GM18505 (cell line): ENCODE measurements around the gene PPP2R3B.

Experiments
- ATAC-seq: cut with Tn5 transposase; IDR thresholded peaks from one replicate; pipeline ENCODE4 v1.9.1; 2021; ENCODE audit not compliant: unreplicated experiment
- POLR2A ChIP-seq: IDR thresholded peaks from 4 replicates; pipeline ENCODE4 v1.6.1; 2011; ENCODE audit warnings: borderline replicate concordance; ENCODE audit not compliant: insufficient read depth, insufficient read length; ENCODE audit errors: extremely low read depth

PPP2R3B gene

DNA sequence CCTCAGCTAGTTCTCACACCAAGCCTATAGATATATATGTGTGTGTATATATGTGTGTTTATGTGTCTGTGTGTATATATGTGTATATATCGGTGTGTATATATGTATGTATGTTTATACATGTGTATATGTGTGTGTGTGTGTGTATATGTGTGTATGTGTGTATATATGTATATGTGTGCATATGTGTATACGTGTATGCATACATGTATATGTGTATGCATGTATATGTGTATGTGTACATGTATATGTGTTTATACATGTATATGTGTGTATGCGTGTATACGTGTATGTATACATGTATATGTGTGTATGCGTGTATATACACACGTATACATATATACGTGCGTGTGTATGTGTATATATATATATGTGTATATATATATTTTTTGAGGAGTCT, 86.4 kb downstream of the PPP2R3B start:
- no peak for TF ChIP-seq POLR2A
- ATAC-seq = no peak

DNA sequence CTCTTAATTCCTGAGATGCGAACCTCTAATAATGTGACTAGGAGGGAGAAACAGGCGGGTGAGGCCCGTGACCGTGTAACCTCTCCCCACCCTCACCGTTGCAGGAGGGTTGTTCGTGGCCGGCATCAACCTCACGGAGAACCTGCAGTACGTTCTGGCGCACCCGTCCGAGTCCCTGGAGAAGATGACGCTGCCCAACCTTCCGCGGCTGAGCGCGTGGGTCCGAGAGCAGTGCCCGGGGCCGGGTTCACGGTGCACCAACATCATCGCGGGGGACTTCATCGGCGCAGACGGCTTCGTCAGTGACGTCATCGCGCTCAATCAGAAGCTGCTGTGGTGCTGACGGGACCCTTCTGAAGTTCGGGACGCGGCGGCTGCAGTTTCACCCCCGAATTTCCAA, 87.7 kb downstream of the PPP2R3B start:
- TF ChIP-seq POLR2A = no peak
- ATAC-seq = no peak

DNA sequence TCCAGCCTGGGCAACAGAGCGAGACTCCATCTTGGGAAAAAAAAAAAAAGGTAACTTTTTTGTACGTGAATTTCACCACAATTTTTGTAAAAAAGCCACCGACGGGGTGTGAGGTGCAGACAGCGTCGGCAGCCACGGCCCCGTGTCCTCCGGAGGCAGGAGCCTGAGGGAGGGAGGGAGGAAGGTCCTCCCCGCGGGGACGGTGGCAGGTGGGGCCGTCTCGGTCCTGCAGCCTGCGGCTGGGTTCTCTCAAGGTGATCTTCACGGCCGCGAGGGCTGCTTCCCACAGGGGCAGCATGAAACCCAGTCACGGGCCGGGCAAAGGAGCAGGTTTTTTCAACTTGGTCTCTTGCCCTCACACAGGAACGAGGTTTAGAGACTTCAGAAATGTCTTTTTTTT, 91.6 kb downstream of the PPP2R3B start:
- TF ChIP-seq POLR2A = no peak
- ATAC-seq = no peak

DNA sequence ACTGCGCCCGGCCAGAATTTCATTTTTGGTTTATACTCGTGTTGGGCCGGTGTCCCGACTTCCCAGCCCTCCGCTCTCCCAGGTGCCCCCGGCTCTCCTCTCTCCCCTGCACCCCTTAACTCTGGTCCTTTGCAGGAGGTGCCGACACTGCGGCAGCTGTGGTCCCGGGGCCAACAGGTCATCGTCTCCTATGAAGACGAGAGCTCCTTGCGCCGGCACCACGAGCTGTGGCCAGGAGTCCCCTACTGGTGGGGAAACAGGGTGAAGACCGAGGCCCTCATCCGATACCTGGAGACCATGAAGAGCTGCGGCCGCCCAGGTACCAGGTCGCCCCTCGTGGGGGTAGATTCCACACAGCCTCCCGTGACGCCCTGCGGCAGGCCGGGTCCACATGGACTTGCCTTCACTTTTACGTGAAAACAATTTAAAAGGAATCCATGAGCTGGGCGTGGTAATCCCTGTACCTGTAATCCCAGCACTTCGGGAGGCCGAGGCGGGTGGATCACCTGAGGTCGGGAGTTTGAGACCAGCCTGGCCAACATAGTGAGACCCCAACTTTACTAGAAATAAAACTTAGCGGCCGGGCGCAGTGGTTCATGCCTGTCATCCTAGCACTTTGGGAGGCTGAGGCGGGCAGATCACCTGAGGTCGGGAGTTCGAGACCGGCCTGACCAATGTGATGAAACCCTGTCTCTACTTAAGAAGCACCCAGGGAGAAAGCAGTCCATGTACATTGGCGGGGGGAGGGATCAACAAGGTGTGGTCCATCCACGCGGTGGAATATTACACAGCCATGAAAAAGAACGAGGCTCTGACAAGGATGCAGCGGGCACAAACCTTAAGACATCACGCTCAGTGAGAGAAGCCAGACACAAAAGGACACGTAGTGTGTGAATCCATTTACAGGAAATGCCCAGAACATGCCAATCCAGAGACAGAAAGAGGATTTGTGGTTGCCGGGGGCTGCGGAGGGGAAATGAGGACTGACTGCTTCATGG, 93.5 kb downstream of the PPP2R3B start:
- TF ChIP-seq POLR2A = no peak
- no peak for ATAC-seq

DNA sequence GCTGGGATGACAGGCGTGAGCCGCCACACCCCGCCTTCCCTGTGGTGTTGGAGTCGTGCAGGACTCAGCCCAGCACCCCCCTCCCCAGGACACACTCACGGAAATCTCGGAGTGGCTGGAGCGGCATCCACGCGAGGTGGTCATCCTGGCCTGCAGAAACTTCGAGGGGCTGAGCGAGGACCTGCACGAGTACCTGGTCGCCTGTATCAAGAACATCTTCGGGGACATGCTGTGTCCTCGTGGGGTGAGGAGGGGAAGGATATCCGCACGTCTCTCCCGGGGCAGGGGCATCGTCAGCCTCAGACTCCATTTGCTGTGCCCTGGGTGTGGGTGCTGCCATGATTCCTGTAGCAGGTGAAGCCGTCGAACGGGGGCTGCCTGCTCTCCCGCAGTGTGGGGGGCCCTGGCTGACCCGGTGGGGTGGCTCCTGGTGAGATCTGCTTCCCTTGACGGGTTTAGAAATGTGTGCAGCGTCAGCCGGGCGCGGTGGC, 95.3 kb downstream of the PPP2R3B start:
- no peak for ATAC-seq

DNA sequence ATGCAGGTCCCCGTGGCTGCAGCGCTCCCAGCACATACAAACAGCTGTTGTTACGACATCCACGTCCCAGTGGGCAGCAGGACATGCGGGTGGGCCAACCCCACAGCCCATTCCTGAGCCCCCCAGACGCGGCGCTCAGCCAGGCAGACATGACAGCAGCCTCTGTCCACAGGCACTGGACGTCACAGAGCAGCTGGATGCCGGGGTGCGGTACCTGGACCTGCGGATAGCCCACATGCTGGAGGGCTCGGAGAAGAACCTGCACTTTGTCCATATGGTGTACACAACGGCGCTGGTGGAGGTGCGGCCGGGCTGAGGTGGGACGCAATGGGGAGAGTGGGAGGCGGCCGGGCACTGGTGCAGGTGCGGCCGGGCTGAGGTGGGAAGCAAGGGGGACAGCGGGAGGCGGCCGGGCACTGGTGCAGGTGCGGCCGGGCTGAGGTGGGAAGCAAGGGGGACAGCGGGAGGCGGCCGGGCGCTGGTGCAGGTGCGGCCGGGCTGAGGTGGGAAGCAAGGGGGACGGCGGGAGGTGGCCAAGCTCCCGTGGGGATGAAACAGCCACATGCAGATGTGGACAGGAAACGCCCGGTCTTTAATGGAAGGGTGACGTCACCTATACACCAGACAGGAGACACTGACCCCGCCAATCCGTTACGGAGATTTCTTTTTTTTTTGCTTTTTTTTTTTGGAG, 96.1 kb downstream of the PPP2R3B start:
- TF ChIP-seq POLR2A = no peak
- no peak for ATAC-seq

More for the DNA sequence above, 95.3 kb downstream of the PPP2R3B start:
- TF ChIP-seq POLR2A = no peak

DNA sequence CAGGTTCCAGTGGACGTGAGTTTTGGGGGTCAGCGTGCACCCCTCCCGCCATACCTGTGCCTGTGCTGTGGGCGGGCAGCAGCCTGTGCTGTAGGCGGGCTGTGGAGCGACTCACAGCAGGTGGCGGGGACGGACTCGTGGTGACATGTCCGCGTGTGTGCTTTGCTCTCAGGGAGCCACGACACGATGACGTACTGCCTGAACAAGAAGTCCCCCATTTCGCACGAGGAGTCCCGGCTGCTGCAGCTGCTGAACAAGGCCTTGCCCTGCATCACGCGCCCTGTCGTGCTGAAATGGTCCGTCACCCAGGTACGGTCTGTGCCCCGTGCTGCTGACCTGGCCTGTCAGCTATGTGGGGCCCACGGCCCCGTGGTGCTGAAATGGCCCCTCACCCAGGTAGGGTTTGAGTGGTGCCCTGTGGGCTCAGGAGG, 98.1 kb downstream of the PPP2R3B start:
- no peak for ATAC-seq
- TF ChIP-seq POLR2A = no peak

DNA sequence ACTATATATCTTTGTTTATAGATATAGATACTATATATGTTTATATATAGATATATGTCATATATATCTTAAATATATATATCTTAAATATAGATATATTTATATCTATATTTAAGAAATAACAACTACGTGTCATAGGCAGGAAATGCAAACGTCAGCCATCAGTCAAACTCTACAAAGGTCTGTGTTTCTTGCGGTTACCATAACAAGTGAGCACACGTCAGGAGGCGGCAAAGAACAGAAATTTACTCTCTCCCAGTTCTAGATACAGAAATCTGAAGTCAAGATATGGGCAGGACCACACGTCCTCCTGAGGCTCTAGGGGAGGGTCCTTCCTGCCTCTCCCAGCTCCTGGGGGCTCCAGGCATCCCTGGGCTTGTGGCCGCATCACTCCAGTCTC, 99.0 kb downstream of the PPP2R3B start:
- no peak for TF ChIP-seq POLR2A
- ATAC-seq = no peak

DNA sequence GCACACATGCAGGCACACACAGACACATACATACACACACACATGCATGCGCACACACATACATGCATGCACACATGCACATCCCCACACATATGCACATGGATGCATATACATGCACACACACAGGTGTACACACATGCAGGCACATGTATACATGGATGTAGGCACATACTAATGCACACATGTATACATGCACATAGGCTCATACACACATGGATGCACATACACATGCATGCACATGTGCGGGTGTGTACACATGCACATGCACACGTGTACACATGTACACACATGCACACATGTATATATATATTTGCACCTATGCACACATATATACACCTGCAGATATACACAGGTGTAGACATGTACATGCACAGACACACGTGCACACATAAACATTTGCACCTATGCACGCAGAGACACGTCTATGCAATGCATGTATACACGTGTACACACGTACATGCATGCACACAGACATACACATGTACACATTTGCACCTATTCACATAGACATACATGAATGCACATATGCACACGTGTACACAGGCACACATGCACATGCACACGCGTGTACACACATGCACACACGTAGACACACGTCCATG, 101.5 kb downstream of the PPP2R3B start:
- no peak for TF ChIP-seq POLR2A

More for the DNA sequence above, 101.5 kb downstream of the PPP2R3B start:
- no peak for ATAC-seq
